ENCODE measurements around the gene ABCB6. TPM values are rescaled to one million over a fixed set of nuclear protein-coding genes. Genes with fewer than 3 reads are reported as not detected.

Gene ABCB6
- total and polyA plus RNA-seq, 2 of the 8 experiments (the other 6 are each of a cell fraction or from before 2014, with no cell fraction given) = 44.9 to 50.6 TPM

GRCh38 chr2:219251656-219252055, 32.9 kb upstream of the ABCB6 start:
- Histone ChIP-seq H3K56ac (replicated peaks; ENCODE audit: insufficient read length, low read depth, low read length) (no peak overlapping the region), H3K27me3 (replicated peaks in 1 of 4; ENCODE audit: control insufficient read depth in 3 of 4, extremely low read depth in 1 of 4, insufficient read depth in 3 of 4, low read length in 3 of 4) (peaks cover 16 to 43% (median 35%) of the 10 kb centered on the region in 4 experiments)
- TF ChIP-seq YY1 (IDR thresholded peaks at IDR 0.05; ENCODE audit: low read depth, low read length) (no peak), BACH1 (IDR thresholded peaks at IDR 0.05; ENCODE audit: low read length) (no peak), SUZ12 (IDR thresholded peaks at IDR 0.05; ENCODE audit: low read length) (no peak), EGR1 (IDR thresholded peaks at IDR 0.05; ENCODE audit: borderline replicate concordance, low read depth, low read length) (no peak), RXRA (IDR thresholded peaks at IDR 0.05; ENCODE audit: insufficient read depth, low read depth, low read length) (no peak), POLR2A (IDR thresholded peaks at IDR 0.05; ENCODE audit: control extremely low read depth in 1 of 2, low read depth in 2 of 2, low read length in 2 of 2) (no peak), ATF2 (IDR thresholded peaks at IDR 0.05; ENCODE audit: low read length) (no peak), GTF2F1 (IDR thresholded peaks at IDR 0.05; ENCODE audit: borderline replicate concordance, low read depth, low read length) (no peak), CHD1 (IDR thresholded peaks at IDR 0.05; ENCODE audit: low read depth, low read length) (no peak), SIN3A (conservative IDR thresholded peaks at IDR 0.05 in 1 of 2, IDR thresholded peaks at IDR 0.05 in 1 of 2; ENCODE audit: low read depth in 1 of 2, low read length in 2 of 2) (no peak), BCL11A (IDR thresholded peaks at IDR 0.05; ENCODE audit: low read depth in 2 of 2, low read length in 2 of 2) (no peak), MAFK (IDR thresholded peaks at IDR 0.05; ENCODE audit: low read depth, low read length) (no peak)

More at GRCh38 chr2:219251656-219252055, 32.9 kb upstream of the ABCB6 start:
- H3K23me2 ChIP-seq (ENCODE audit: low read depth, low read length) = peaks cover 17% of the 10 kb centered on the region
- peaks cover 0 to 2% of the 10 kb centered on the region in 2 experiments for H4K20me1 ChIP-seq (replicated peaks in 1 of 2; ENCODE audit: control insufficient read depth in 1 of 2, insufficient read depth in 2 of 2, low read length in 2 of 2)
- peaks cover 0 to 9% (median 5%) of the 10 kb centered on the region in 4 experiments; a peak in 5 of 8 replicates for H3K36me3 ChIP-seq (ENCODE audit: control insufficient read depth in 2 of 4, insufficient read depth in 4 of 4, low read length in 3 of 4)
- H2AK5ac ChIP-seq (ENCODE audit: low read depth, low read length) = no peak overlapping the region
- H2AFZ ChIP-seq (ENCODE audit: low read length) = no peak overlapping the region
- peaks cover 5 to 14% (median 9%) of the 10 kb centered on the region in 4 experiments for H3K4me1 ChIP-seq (replicated peaks in 1 of 4; ENCODE audit: control insufficient read depth in 3 of 4, insufficient read depth in 4 of 4, low read length in 3 of 4)
- peak overlapping the region; percentile 31 to 92; a peak in 2 of 4 replicates for H3K4me2 ChIP-seq (ENCODE audit: insufficient read depth in 1 of 2, low read depth in 2 of 2, low read length in 2 of 2)
- ChIA-PET POLR2A (ENCODE audit: partially characterized antibody) (interaction anchor here (1.8 to 14.9 kb wide), 9 partner anchors 10 to 46 kb away, joined by 6 to 190 read pairs (median 15); partner anchors contain the start of genes ABCB6, ANKZF1, ATG9A and DNAJB2), CTCF (ENCODE audit: partially characterized antibody) (interaction anchor here (0.7 to 6.6 kb wide), 8 partner anchors 10 to 97 kb away, joined by 3 to 118 read pairs (median 4); partner anchors contain the start of gene DNAJB2)
- DNase-seq (ENCODE audit: low read depth in 1 of 2, low spot score in 2 of 2) = no peak
- peaks cover 2% of the 10 kb centered on the region; the same call in 1 of the 2 replicates for H3K79me1 ChIP-seq (ENCODE audit: low read depth, low read length)
- H2BK5ac ChIP-seq (ENCODE audit: low read depth, low read length) = no peak overlapping the region
- no peak overlapping the region for H3K4ac ChIP-seq (replicated peaks; ENCODE audit: insufficient read length, low read depth, low read length)
- H3K4me3 ChIP-seq (ENCODE audit: extremely low read depth in 1 of 4, insufficient read depth in 2 of 4, low read depth in 3 of 4, low read length in 4 of 4) = no peak overlapping the region
- H3K14ac ChIP-seq (ENCODE audit: insufficient read length) = no peak overlapping the region
- H4K91ac ChIP-seq (replicated peaks; ENCODE audit: insufficient read length, low read length) = no peak overlapping the region
- H3K18ac ChIP-seq (ENCODE audit: extremely low read depth, low read length) = no peak overlapping the region
- 86% methylated on average over 6 of the region's 6 CpGs; no CpG with 5 or more reads in 1 of the 2 experiments for WGBS, 2 experiments (ENCODE audit: extremely low coverage in 1 of 2, insufficient coverage in 1 of 2, insufficient read length in 1 of 2, insufficient replicate concordance in 2 of 2, low coverage in 1 of 2, low lambda C conversion rate in 2 of 2, missing lambda C conversion rate in 1 of 2)
- H2BK120ac ChIP-seq (replicated peaks; ENCODE audit: low read depth, low read length) = no peak overlapping the region
- no peaks in the 10 kb centered on the region for H3K79me2 ChIP-seq (ENCODE audit: control insufficient read depth in 1 of 2, insufficient read depth in 2 of 2, low read length in 2 of 2)
- no peak overlapping the region for H3K23ac ChIP-seq (ENCODE audit: insufficient read length)
- 0 out of 2 replicates have a peak overlapping the region, but pooled peaks have one; percentile 23 for H2BK15ac ChIP-seq (ENCODE audit: low read length)
- FAIRE-seq = no peak
- no peak overlapping the region for H2BK12ac ChIP-seq (ENCODE audit: low read depth, low read length)
- no peak overlapping the region for H3K27ac ChIP-seq (ENCODE audit: low read depth, low read length)
- no peak overlapping the region for H3K9ac ChIP-seq (replicated peaks in 1 of 4; ENCODE audit: extremely low read depth in 1 of 4, low read depth in 3 of 4, low read length in 3 of 4)
- no peak overlapping the region for H4K5ac ChIP-seq (ENCODE audit: insufficient read length, low read depth, low read length)
- no peaks in the 10 kb centered on the region for H3K9me3 ChIP-seq (ENCODE audit: insufficient read depth in 2 of 2, low read depth in 1 of 2, low read length in 1 of 2)
- no peak overlapping the region for H4K8ac ChIP-seq (ENCODE audit: extremely low read depth, insufficient read depth, low read length)
- H2BK20ac ChIP-seq (ENCODE audit: low read length) = no peak overlapping the region

Data from H1 (cell line).